ENCODE data around the gene ACER3. TPM values are rescaled to one million over a fixed set of nuclear protein-coding genes. Genes with fewer than 3 reads are reported as not detected.
"Not testable (repeated sequence)": the region's sequence is repeated elsewhere in the genome, so short reads cannot be mapped to it uniquely, and the experiment has no call there.

The ACER3 gene
- total RNA-seq, 2 donors from 2014 or later, result 7.0 to 24.7 TPM

- no peak for ATAC-seq (ENCODE audit: insufficient number of reproducible peaks, low FRiP score, low read depth)
- no peak for TF ChIP-seq CTCF (IDR thresholded peaks at IDR 0.05)
- H3K9me3 ChIP-seq, result peaks cover 14% of the 10 kb centered on the region
- H3K27ac ChIP-seq, result no peak overlapping the region
- no peaks in the 10 kb centered on the region for H3K27me3 ChIP-seq (replicated peaks; ENCODE audit: insufficient read depth)
- no peak overlapping the region for H3K4me3 ChIP-seq
- no peak for DNase-seq (ENCODE audit: low spot score)
- H3K4me1 ChIP-seq (ENCODE audit: control insufficient read depth in 1 of 2, low read depth in 2 of 2), result no peaks in the 10 kb centered on the region
- H3K36me3 ChIP-seq, result no peaks in the 10 kb centered on the region
Observed at GRCh38 chr11:76946223-76946622, 85.5 kb downstream of the ACER3 start.

GRCh38 chr11:76947190-76947589 lies 86.5 kb downstream of the ACER3 start:
- H3K4me3 ChIP-seq, result no peak overlapping the region
- DNase-seq (ENCODE audit: low spot score), result no peak

GRCh38 chr11:76947800-76948199 lies 87.1 kb downstream of the ACER3 start:
- Histone ChIP-seq H3K36me3 (no peaks in the 10 kb centered on the region), H3K4me1 (ENCODE audit: control insufficient read depth in 1 of 2, low read depth in 2 of 2) (no peaks in the 10 kb centered on the region), H3K27me3 (replicated peaks; ENCODE audit: insufficient read depth) (no peaks in the 10 kb centered on the region), H3K9me3 (peaks cover 14% of the 10 kb centered on the region), H3K4me3 (no peak overlapping the region), H3K27ac (no peak overlapping the region)
- no peak for DNase-seq (ENCODE audit: low spot score)
- ATAC-seq (ENCODE audit: insufficient number of reproducible peaks, low FRiP score, low read depth), result no peak
- no peak for TF ChIP-seq CTCF (IDR thresholded peaks at IDR 0.05)

More at GRCh38 chr11:76947190-76947589, 86.5 kb downstream of the ACER3 start:
- H3K27me3 ChIP-seq (replicated peaks; ENCODE audit: insufficient read depth), result no peaks in the 10 kb centered on the region
- no peaks in the 10 kb centered on the region for H3K36me3 ChIP-seq
- H3K9me3 ChIP-seq, result peaks cover 14% of the 10 kb centered on the region
- ATAC-seq (ENCODE audit: insufficient number of reproducible peaks, low FRiP score, low read depth), result no peak
- no peak for TF ChIP-seq CTCF (IDR thresholded peaks at IDR 0.05)
- H3K4me1 ChIP-seq (ENCODE audit: control insufficient read depth in 1 of 2, low read depth in 2 of 2), result no peaks in the 10 kb centered on the region
- no peak overlapping the region for H3K27ac ChIP-seq

- no peak for ATAC-seq (ENCODE audit: insufficient number of reproducible peaks, low FRiP score, low read depth)
- Histone ChIP-seq H3K4me1 (ENCODE audit: control insufficient read depth in 1 of 2, low read depth in 2 of 2) (no peaks in the 10 kb centered on the region), H3K4me3 (no peak overlapping the region), H3K9me3 (no peaks in the 10 kb centered on the region), H3K36me3 (peaks cover 7% of the 10 kb centered on the region), H3K27ac (no peak overlapping the region), H3K27me3 (replicated peaks; ENCODE audit: insufficient read depth) (no peaks in the 10 kb centered on the region)
- TF ChIP-seq CTCF (IDR thresholded peaks at IDR 0.05), result no peak
- DNase-seq (ENCODE audit: low spot score), result no peak
Observed at GRCh38 chr11:76955459-76956114, 94.9 kb downstream of the ACER3 start.

GRCh38 chr11:76962583-76963416 lies 102.1 kb downstream of the ACER3 start:
- Histone ChIP-seq H3K4me3 (no peak overlapping the region), H3K27ac (no peak overlapping the region), H3K4me1 (ENCODE audit: control insufficient read depth in 1 of 2, low read depth in 2 of 2) (no peaks in the 10 kb centered on the region), H3K36me3 (peaks cover 7% of the 10 kb centered on the region), H3K9me3 (no peaks in the 10 kb centered on the region), H3K27me3 (replicated peaks; ENCODE audit: insufficient read depth) (no peaks in the 10 kb centered on the region)
- DNase-seq (ENCODE audit: low spot score), result no peak
- no peak for ATAC-seq (ENCODE audit: insufficient number of reproducible peaks, low FRiP score, low read depth)
- TF ChIP-seq CTCF (IDR thresholded peaks at IDR 0.05), result no peak

- not testable (repeated sequence) for H3K9me3 ChIP-seq; H3K27ac ChIP-seq; H3K27me3 ChIP-seq (replicated peaks; ENCODE audit: insufficient read depth); H3K36me3 ChIP-seq; H3K4me3 ChIP-seq; H3K4me1 ChIP-seq (ENCODE audit: control insufficient read depth in 1 of 2, low read depth in 2 of 2); DNase-seq (ENCODE audit: low spot score); ATAC-seq (ENCODE audit: insufficient number of reproducible peaks, low FRiP score, low read depth)
Observed at GRCh38 chr11:76963417-76964168, 102.9 kb downstream of the ACER3 start.
